Esophagus squamous epithelium (tissue), 5 donors: ENCODE data around the gene NECTIN1. TPM values are rescaled to one million over a fixed set of nuclear protein-coding genes. Genes with fewer than 3 reads are reported as not detected.

Source experiments
- DNase-seq: peaks from one replicate; lab custom pipeline; 2025; lab: John Stamatoyannopoulos, UW
- H3K27ac ChIP-seq, 4 donors: fragments of 200-600 bp; sonication (generic); one replicate each; pipeline ENCODE4 v1.5.1; 2016 to 2019; ENCODE audit warnings: mild to moderate bottlenecking in 1 of 4
- H3K27me3 ChIP-seq, 4 donors: fragments of 200-600 bp; sonication (generic); 1 replicate in 3 of 4; 2 replicates in 1 of 4; pipeline versions ENCODE4 v1.5.1 to v1.6.0; 2017 to 2021; ENCODE audit warnings: antibody characterized with exemption in 1 of 4
- H3K36me3 ChIP-seq, 3 donors: fragments of 200-600 bp; sonication (generic); one replicate each; pipeline ENCODE4 v1.5.1; 2016 to 2019
- H3K4me1 ChIP-seq, 3 donors: fragments of 200-600 bp; sonication (generic); one replicate each; pipeline ENCODE4 v1.5.1; 2017 to 2019
- H3K4me3 ChIP-seq, 4 donors: fragments of 200-600 bp; sonication (generic); 1 replicate in 3 of 4; 2 replicates in 1 of 4; pipeline ENCODE4 v1.5.1; 2016 to 2019; ENCODE audit warnings: mild to moderate bottlenecking in 2 of 4, moderate library complexity in 1 of 4
- H3K9me3 ChIP-seq, 3 donors: fragments of 200-600 bp; sonication (generic); one replicate each; pipeline ENCODE4 v1.5.1; 2016 to 2019
- POLR2A ChIP-seq, 4 donors: fragments of 450-650 bp; IDR thresholded peaks; one replicate each; pipeline ENCODE4 v1.6.1; 2017; ENCODE audit warnings: antibody characterized with exemption in 4 of 4, mild to moderate bottlenecking in 4 of 4, moderate library complexity in 3 of 4
- WGBS, 2 donors: methylation state at CpG; one replicate each; pipeline ENCODE4 v1.1.5; 2018; 5-methylcytosine and 5-hydroxymethylcytosine counted together
- intact Hi-C: fragments of 100-400 bp; cut with DNase I; formaldehyde crosslinking; loops from one replicate; pipeline ENCODE4 v1.15.0; 2022
- total RNA-seq, 4 donors: library from RNA; depleted of rRNA; stranded (reverse); fragments of >200 nt; gene quantifications; one replicate each; pipeline ENCODE4 v1.1.0, GENCODE V29; 2016
- TF ChIP-seq, protein P1 (sequence below), 6 experiments: fragments of 450-650 bp in 4 of 6; fragments of 200-600 bp in 2 of 6; sonication (generic) in 2 of 6; IDR thresholded peaks; one replicate each; pipeline ENCODE4 v1.5.1; 2016 to 2019; ENCODE audit warnings: antibody characterized with exemption in 6 of 6, mild to moderate bottlenecking in 4 of 6, moderate library complexity in 4 of 6
- donor health status: DM: yes; HTN: yes; CAD: no.

NECTIN1 gene
- total RNA-seq, 4 donors from 2014 or later = 72.5 to 163 (median 117) TPM

DNA sequence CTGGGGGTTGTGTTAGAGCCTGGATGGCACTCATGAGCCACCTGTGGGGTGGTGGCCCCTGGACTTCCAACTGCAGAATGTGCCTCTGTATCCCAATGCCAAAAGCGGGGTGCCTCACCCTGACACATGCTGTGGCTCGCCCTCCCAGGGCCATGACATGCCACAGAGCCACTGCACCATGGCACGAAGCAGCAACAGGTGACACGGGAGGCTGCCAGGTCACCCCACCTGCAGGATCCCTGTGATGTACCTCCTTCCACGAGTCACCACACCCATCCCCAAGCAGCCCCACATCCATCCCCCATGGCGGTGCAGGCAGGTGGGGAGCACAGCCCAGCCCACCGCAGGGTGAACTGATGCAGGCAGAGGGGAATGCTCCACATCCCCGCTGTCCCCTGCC, 14.8 kb downstream of the NECTIN1 start:
- no peak for DNase-seq

DNA sequence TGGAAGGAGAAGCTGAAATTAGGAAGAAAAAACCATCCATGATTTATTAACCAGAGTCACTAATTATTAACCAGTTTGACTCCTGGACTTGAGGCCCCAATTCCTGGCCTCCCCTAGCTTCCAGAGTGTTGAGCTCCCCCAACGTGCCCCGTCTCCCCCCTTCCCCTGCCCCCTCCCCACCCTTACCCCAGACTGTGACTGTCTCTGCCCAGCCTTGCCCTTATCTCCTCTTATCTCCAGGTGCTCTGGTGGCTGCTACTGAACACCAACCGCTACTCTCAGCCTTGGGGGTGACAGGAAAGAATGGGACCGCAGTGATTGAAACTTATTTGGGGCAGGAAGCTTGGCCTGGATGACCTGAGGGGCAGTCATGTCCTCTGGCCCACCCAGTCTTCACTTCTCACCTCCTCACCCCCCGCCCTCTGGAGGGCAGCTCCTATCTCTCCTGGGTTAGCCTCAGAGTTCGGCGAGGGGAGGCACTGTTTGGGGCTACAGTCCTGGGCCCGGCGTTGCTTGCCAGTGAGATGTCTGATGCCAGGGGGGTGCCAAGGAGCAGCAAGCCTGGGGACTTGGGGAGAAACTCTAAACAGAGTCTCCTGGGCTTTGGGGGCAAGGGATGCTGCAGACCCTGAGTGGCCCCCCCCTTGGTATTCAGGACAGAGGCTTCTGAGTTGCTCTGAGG, 15.5 kb downstream of the NECTIN1 start:
- DNase-seq = no peak
- Histone ChIP-seq H3K4me1 (peaks cover 22 to 92% (median 22%) of the 10 kb centered on the region in 3 donors), H3K27ac (peak overlapping the region; percentile 9 to 84 (median 78)), H3K27me3 (no peaks in the 10 kb centered on the region), H3K9me3 (no peaks in the 10 kb centered on the region), H3K36me3 (peaks cover 0 to 47% (median 0%) of the 10 kb centered on the region in 3 donors), H3K4me3 (no peak overlapping the region)
- intact Hi-C loops = no loop called here
- WGBS, 2 donors = 57 to 60% methylated on average over 1 to 5 of the region's 9 CpGs
- TF ChIP-seq POLR2A (IDR thresholded peaks at IDR 0.05) = no peak
- TF ChIP-seq, protein P1, sequence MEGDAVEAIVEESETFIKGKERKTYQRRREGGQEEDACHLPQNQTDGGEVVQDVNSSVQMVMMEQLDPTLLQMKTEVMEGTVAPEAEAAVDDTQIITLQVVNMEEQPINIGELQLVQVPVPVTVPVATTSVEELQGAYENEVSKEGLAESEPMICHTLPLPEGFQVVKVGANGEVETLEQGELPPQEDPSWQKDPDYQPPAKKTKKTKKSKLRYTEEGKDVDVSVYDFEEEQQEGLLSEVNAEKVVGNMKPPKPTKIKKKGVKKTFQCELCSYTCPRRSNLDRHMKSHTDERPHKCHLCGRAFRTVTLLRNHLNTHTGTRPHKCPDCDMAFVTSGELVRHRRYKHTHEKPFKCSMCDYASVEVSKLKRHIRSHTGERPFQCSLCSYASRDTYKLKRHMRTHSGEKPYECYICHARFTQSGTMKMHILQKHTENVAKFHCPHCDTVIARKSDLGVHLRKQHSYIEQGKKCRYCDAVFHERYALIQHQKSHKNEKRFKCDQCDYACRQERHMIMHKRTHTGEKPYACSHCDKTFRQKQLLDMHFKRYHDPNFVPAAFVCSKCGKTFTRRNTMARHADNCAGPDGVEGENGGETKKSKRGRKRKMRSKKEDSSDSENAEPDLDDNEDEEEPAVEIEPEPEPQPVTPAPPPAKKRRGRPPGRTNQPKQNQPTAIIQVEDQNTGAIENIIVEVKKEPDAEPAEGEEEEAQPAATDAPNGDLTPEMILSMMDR (IDR thresholded peaks at IDR 0.05) = no peak

More for the DNA sequence above, 14.8 kb downstream of the NECTIN1 start:
- Histone ChIP-seq H3K9me3 (no peaks in the 10 kb centered on the region), H3K4me1 (peaks cover 16 to 92% (median 22%) of the 10 kb centered on the region in 3 donors), H3K27me3 (no peaks in the 10 kb centered on the region), H3K36me3 (peaks cover 0 to 47% (median 0%) of the 10 kb centered on the region in 3 donors), H3K4me3 (no peak overlapping the region), H3K27ac (peak overlapping the region; percentile 9 to 84 (median 78))
- intact Hi-C loops = no loop called here
- 56 to 78% methylated on average over 5 of the region's 8 CpGs for WGBS, 2 donors
- TF ChIP-seq, protein P1 (IDR thresholded peaks at IDR 0.05) = no peak
- no peak for TF ChIP-seq POLR2A (IDR thresholded peaks at IDR 0.05)

DNA sequence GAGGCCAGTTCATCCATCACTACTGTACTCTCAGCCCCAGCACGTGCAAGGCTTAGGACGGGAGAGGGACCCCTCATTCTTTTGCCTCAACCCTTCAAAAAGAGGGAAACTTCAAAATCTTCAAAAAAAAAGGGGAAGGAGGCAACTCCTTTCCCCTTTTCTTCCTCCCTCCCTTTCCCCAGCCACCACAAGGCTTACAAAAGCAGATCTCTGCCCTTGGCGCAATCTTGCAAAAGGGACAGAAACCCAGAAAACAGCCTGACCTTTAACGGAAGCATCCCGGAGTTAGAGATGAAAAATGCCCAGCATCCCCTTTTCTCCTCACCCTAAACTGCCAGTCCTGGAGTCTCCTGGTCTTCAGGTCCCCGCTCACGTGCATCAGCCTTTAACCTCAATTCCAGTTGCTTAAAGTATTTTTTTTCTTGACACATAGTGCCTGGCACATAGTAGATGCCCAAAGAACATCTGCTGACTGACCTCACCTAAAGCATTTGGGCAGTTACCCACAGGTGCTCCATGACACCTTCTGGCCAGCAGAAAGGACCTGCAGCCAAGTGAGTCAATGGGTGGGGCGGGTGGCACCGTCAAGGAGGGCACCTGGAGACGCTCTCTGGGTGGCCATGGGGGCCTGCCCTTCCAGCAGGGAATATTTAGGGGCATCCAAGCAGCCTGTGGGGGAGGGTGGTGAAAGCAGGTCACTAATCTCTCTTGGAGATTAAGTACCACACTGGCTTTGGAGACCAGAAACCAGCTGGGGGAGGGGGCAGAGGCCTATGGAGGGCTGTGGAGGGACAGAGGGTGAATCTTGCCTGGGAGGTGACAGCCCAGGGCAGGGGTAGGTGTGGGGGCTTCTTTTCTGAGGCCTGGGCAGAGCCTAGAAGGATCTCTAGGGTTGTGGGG, 16.3 kb downstream of the NECTIN1 start:
- Histone ChIP-seq H3K4me3 (no peak overlapping the region), H3K27ac (peak overlapping the region in 3 of 4 donors; percentile 74 to 84 (median 81)), H3K36me3 (peaks cover 0 to 46% (median 0%) of the 10 kb centered on the region in 3 donors), H3K27me3 (no peaks in the 10 kb centered on the region), H3K9me3 (no peaks in the 10 kb centered on the region), H3K4me1 (peaks cover 22 to 92% (median 22%) of the 10 kb centered on the region in 3 donors)
- no peak for DNase-seq
- intact Hi-C loops = no loop called here
- WGBS, 2 donors = 57 to 81% methylated on average over 7 to 8 of the region's 10 CpGs
- TF ChIP-seq, protein P1 (IDR thresholded peaks at IDR 0.05) = peak in 1 of 6 experiments; percentile 7
- TF ChIP-seq POLR2A (IDR thresholded peaks at IDR 0.05) = no peak

DNA sequence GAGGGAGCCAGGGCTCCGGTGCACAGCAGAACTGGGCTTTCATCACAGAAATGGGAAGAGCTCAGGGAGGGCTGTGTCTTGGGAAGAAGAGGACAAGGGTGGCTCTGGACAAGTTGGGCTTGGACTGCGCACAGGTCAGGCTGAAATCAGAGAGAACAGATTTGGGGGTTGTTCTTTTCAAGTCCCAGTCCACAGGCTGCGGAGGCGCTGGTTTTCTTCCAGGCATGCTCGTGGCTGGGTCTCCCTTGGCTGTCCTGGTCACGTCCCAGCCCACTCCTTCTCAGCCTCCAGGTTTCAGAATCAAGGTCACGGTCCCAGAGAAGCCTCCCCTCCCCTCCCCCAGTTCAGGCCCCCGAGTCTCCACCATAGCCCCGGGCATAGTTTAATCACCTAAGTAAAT, 17.0 kb downstream of the NECTIN1 start:
- no peaks in the 10 kb centered on the region for H3K27me3 ChIP-seq
- peaks cover 22 to 92% (median 26%) of the 10 kb centered on the region in 3 donors for H3K4me1 ChIP-seq
- H3K4me3 ChIP-seq = no peak overlapping the region
- intact Hi-C loops = no loop called here
- peaks cover 0 to 39% (median 0%) of the 10 kb centered on the region in 3 donors for H3K36me3 ChIP-seq
- WGBS, 2 donors = 82 to 87% methylated on average over 6 of the region's 9 CpGs
- TF ChIP-seq POLR2A (IDR thresholded peaks at IDR 0.05) = no peak
- TF ChIP-seq, protein P1 (IDR thresholded peaks at IDR 0.05) = no peak
- no peak for DNase-seq
- no peaks in the 10 kb centered on the region for H3K9me3 ChIP-seq
- H3K27ac ChIP-seq = peak overlapping the region in 3 of 4 donors; percentile 30 to 84 (median 81)
